Breast epithelium (tissue), 3 donors: ENCODE results near the gene RPH3AL.

Experiments
- CTCF ChIP-seq, 3 donors: fragments of 450-650 bp; IDR thresholded peaks; one replicate each; pipeline ENCODE4 v1.5.1; 2016 to 2017; ENCODE audit warnings: antibody characterized with exemption in 3 of 3, mild to moderate bottlenecking in 3 of 3, moderate library complexity in 3 of 3
- POLR2A ChIP-seq: fragments of 450-650 bp; IDR thresholded peaks from one replicate; pipeline ENCODE4 v1.6.1; 2016; ENCODE audit warnings: antibody characterized with exemption, mild to moderate bottlenecking, moderate library complexity

GRCh38 chr17:358491-359151 is 6.0 kb upstream of the RPH3AL start:
- TF ChIP-seq POLR2A (no peak), CTCF (IDR thresholded peaks at IDR 0.05) (no peak)
